ENCODE data around the gene RAB37. TPM values are rescaled to one million over a fixed set of nuclear protein-coding genes. Genes with fewer than 3 reads are reported as not detected.
A peak's percentile ranks its signal among the peaks of the same experiment; 100 is the strongest.

Gene RAB37
- total RNA-seq, 1 experiment from 2014 or later = 2.5 TPM

DNA sequence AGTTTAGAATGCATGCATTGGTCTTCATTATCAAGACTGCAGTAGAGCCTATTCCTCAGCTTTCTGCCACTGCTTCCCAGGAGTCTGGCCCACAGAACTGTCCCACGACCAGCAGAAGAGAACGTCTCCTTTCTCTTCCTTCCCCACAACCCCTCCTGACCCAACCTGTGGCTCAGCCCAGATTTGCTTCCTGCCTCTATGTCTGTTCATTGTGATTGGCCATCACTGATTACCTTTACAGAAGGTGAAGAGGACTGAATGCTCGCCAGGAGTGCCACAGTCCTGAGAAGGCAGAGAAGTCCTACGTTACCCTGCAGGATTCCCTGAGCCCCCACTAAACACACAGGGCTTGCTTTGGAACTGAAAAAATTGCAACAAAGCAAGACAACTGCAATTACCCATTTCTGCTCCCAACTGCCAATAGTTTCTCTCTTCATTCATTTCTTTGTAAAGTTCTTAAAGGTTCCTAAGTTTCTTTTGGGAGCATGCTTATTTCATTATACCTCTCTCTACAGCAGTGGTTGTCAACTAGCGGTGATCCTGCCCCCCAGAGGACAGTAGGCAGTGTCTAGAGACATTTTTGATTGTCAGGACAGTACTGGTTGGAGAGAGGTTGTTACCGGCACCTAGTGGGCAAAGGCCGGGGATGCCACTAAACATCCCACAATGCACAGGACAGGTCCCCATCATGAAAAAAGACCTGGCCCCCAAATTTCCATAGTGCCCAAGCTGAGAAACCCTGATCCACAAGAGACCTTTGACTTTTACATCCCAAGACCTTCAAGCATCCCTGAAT, 43.6 kb downstream of the RAB37 start:
- peak overlapping the region in 2 of 3 experiments; percentile 16 to 52; a peak in 2 of 7 replicates for H3K27ac Mint-ChIP-seq
- TF ChIP-seq CTCF (conservative IDR thresholded peaks at IDR 0.05) = peak; percentile 68
- DNase-seq = peak; percentile 78

More for the DNA sequence above, 43.6 kb downstream of the RAB37 start:
- Histone ChIP-seq H4K20me1 (ENCODE audit: control insufficient read depth, insufficient read depth, insufficient read length) (no peaks in the 10 kb centered on the region), H3K27me3 (ENCODE audit: insufficient read depth, low read length) (no peaks in the 10 kb centered on the region), H3K23ac (ENCODE audit: insufficient read length, low read depth, low read length) (no peak overlapping the region), H3K4me1 (ENCODE audit: insufficient read depth, low read length) (no peaks in the 10 kb centered on the region; the same call in none of the 2 replicates), H2BK15ac (ENCODE audit: low read depth, low read length) (no peak overlapping the region), H3K27ac (ENCODE audit: insufficient read length, low read depth, low read length) (no peak overlapping the region), H2BK12ac (ENCODE audit: insufficient read length, low read depth, low read length) (no peak overlapping the region), H2AK5ac (ENCODE audit: insufficient read length, low read length) (no peak overlapping the region), H4K8ac (replicated peaks; ENCODE audit: insufficient read length, low read depth, low read length) (no peak overlapping the region), H3K9ac (ENCODE audit: extremely low read depth, insufficient read length, low read length) (no peak overlapping the region), H2BK120ac (ENCODE audit: low read depth, low read length, poor library complexity, severe bottlenecking) (no peak overlapping the region), H3K79me1 (ENCODE audit: insufficient read depth, low read depth, low read length, poor library complexity, severe bottlenecking) (no peaks in the 10 kb centered on the region), H3K18ac (ENCODE audit: insufficient read length, low read depth, low read length) (no peak overlapping the region), H4K5ac (ENCODE audit: insufficient read length, low read depth, low read length) (no peak overlapping the region), H2BK5ac (ENCODE audit: insufficient read length, low read length) (no peak overlapping the region), H2BK20ac (ENCODE audit: low read depth, low read length, poor library complexity, severe bottlenecking) (no peak overlapping the region), H3K79me2 (ENCODE audit: insufficient read depth, low read length) (no peaks in the 10 kb centered on the region), H3K23me2 (ENCODE audit: insufficient read length, low read depth, low read length, poor library complexity, severe bottlenecking) (peaks cover 6% of the 10 kb centered on the region), H3K4ac (ENCODE audit: low read depth, low read length) (no peak overlapping the region), H3K56ac (ENCODE audit: insufficient read length, low read depth, low read length) (no peak overlapping the region), H3K9me3 (ENCODE audit: control insufficient read depth, low read depth, low read length) (no peaks in the 10 kb centered on the region), H4K91ac (ENCODE audit: insufficient read length, low read depth, low read length) (no peak overlapping the region), H2AFZ (ENCODE audit: low read length) (no peak overlapping the region), H3K14ac (ENCODE audit: insufficient read depth, low read length) (no peak overlapping the region), H3K4me2 (ENCODE audit: insufficient read depth, insufficient read length, low read length) (no peak overlapping the region), H3T11ph (ENCODE audit: low read length) (no peak overlapping the region)
- H3K4me1 Mint-ChIP-seq = peaks cover 18 to 37% of the 10 kb centered on the region in 2 experiments
- H3K36me3 Mint-ChIP-seq (ENCODE audit: insufficient read depth in 1 of 3, low read depth in 3 of 3) = peaks cover 1 to 25% (median 8%) of the 10 kb centered on the region in 3 experiments
- no CpG with 5 or more reads among the region's 7 CpGs for WGBS (ENCODE audit: extremely low coverage, insufficient read length, low lambda C conversion rate)
- H3K9me3 Mint-ChIP-seq = no peaks in the 10 kb centered on the region
- no peaks in the 10 kb centered on the region for H3K27me3 Mint-ChIP-seq (ENCODE audit: low read depth)
- H3K4me3 Mint-ChIP-seq = no peak overlapping the region; a peak in 1 of 5 replicates

Data from H9 (cell line).